Activated naive CD8-positive, alpha-beta T cell treated with anti-CD3 and anti-CD28 coated beads, Interleukin-2, amount 10 ng/mL, durations not matched to agents 7 days and 5 days (primary cell): ENCODE measurements around the gene KIAA0930. TPM values are rescaled to one million over a fixed set of nuclear protein-coding genes. Genes with fewer than 3 reads are reported as not detected.
A peak's percentile ranks its signal among the peaks of the same experiment; 100 is the strongest.
"Not testable (repeated sequence)": the region's sequence is repeated elsewhere in the genome, so short reads cannot be mapped to it uniquely, and the experiment has no call there.

Source experiments
- ATAC-seq: fragments of 150-1000 bp; cut with Tn5 transposase; one replicate; pipeline ENCODE4 v1.10.0; 2021; ENCODE audit warnings: low read depth, moderate library complexity
- POLR2A ChIA-PET: fragments of 350-600 bp; sonication (Branson Sonifier 250); formaldehyde crosslinking; loops from one replicate; lab custom pipeline; 2021; ENCODE audit warnings: antibody characterized with exemption; lab: Charles Lee
- DNase-seq: peaks from one replicate; pipeline ENCODE4 v3.0.0; 2021
- H3K27ac Mint-ChIP-seq: one replicate; pipeline ENCODE4 v1.8.0; 2022; ENCODE audit warnings: mild to moderate bottlenecking, mixed read lengths
- H3K27me3 Mint-ChIP-seq: one replicate; pipeline ENCODE4 v1.8.0; 2022; ENCODE audit warnings: mild to moderate bottlenecking, moderate library complexity, mixed read lengths
- H3K36me3 Mint-ChIP-seq: one replicate; pipeline ENCODE4 v1.8.0; 2021; ENCODE audit warnings: mild to moderate bottlenecking, mixed read lengths
- H3K4me1 Mint-ChIP-seq: one replicate; pipeline ENCODE4 v1.8.0; 2021; ENCODE audit warnings: mixed read lengths
- H3K4me3 Mint-ChIP-seq: one replicate; pipeline ENCODE4 v1.8.0; 2022; ENCODE audit warnings: mild to moderate bottlenecking, moderate library complexity, mixed read lengths
- H3K9me3 Mint-ChIP-seq: one replicate; pipeline ENCODE4 v1.8.0; 2021; ENCODE audit warnings: mixed read lengths
- total RNA-seq, 2 experiments: library from RNA; stranded (reverse); gene quantifications; one replicate each; pipeline ENCODE4 v1.2.3, GENCODE V29; 2021

The KIAA0930 gene
- total RNA-seq = 10 to 100 TPM; 38.0 to 41.9 TPM

GRCh38 chr22:45240810-45241631 lies at the start of gene KIAA0930:
TSS of gene KIAA0930 (minus strand) at chr22:45240894. CDS start at chr22:45240703, 191 bp downstream.
- peak within 1 kb of the TSS; percentile 89 for H3K4me3 Mint-ChIP-seq
- H3K27ac Mint-ChIP-seq = peak within 1 kb of the TSS; percentile 92
- POLR2A ChIA-PET = interaction anchor here (1.2 kb wide), 1 partner anchor 173 kb away, joined by 5 read pairs; the partner anchor contains the start of genes RIBC2 and SMC1B
- peaks cover 29% of the 10 kb centered on the region for H3K4me1 Mint-ChIP-seq
- DNase-seq = peak; percentile 86
- H3K9me3 Mint-ChIP-seq = no peaks in the 10 kb centered on the region
- peaks cover 3% of the 10 kb centered on the region for H3K27me3 Mint-ChIP-seq
- peak; percentile 81 for ATAC-seq
- no peaks in the 10 kb centered on the region for H3K36me3 Mint-ChIP-seq

GRCh38 chr22:45286854-45287551 lies 46.3 kb upstream of the KIAA0930 start:
- DNase-seq = no peak

DNA sequence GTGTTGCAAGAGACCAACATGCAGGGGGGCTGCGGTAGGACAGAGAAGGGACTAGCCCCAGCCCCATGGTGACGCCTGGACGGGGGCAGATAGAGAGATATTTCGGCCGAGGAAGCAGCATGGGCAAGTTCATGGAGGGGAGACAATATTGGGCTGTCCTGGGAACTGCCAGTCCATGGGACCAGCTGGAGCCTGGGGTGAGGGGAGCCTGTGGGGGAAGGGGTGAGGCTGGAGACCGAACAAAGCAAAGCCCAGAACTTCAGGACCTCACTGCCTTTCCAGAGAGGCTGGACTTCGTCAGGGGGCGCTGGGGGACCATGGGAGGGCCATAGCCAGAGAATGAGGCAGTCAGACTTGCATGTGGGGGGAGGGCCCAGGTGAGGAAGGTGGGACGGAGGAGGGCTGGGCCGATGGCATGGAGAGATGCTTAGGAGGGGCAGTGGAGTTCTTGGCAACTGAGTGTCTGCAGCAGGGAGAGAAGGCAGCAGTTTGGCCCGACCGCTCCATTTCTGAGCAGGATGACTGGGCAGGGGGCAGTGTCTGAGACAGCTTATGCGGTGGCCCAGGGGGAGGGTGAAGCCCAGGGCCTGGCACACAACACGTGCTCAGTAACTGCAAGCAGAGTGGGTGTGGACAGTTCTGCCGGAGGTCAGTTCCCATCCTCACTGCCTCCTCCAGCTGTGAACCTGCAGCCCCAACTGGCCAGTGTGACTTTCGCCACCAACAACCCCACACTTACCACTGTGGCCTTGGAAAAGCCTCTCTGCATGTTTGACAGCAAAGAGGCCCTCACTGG lies 44.8 kb upstream of the KIAA0930 start:
- DNase-seq (no peak), ATAC-seq (no peak)
- Mint-ChIP-seq H3K27ac (no peak overlapping the region), H3K4me3 (no peak overlapping the region), H3K36me3 (no peaks in the 10 kb centered on the region), H3K27me3 (peaks cover 41% of the 10 kb centered on the region), H3K9me3 (no peaks in the 10 kb centered on the region), H3K4me1 (no peaks in the 10 kb centered on the region)
- POLR2A ChIA-PET = interaction anchor here (0.6 kb wide), 1 partner anchor 619 kb away, joined by 3 read pairs; no protein-coding TSS in a partner anchor

More at GRCh38 chr22:45286854-45287551, 46.3 kb upstream of the KIAA0930 start:
- no peaks in the 10 kb centered on the region for H3K36me3 Mint-ChIP-seq
- H3K27ac Mint-ChIP-seq = no peak overlapping the region
- no peaks in the 10 kb centered on the region for H3K9me3 Mint-ChIP-seq
- H3K4me3 Mint-ChIP-seq = no peak overlapping the region
- H3K27me3 Mint-ChIP-seq = peaks cover 33% of the 10 kb centered on the region
- ATAC-seq = no peak
- POLR2A ChIA-PET = no interaction called here
- no peaks in the 10 kb centered on the region for H3K4me1 Mint-ChIP-seq

- Mint-ChIP-seq H3K4me1 (peaks cover 4% of the 10 kb centered on the region), H3K27me3 (peaks cover 40% of the 10 kb centered on the region), H3K36me3 (no peaks in the 10 kb centered on the region), H3K4me3 (peak within 1 kb of the TSS; percentile 8), H3K9me3 (no peaks in the 10 kb centered on the region), H3K27ac (no peak within 1 kb of the TSS)
- peak; percentile 67 for DNase-seq
- POLR2A ChIA-PET = no interaction called here
- ATAC-seq = peak; percentile 87
Observed at GRCh38 chr22:45284705-45285262, 44.1 kb upstream of the KIAA0930 start, which contains the start of gene UPK3A. TSS of gene UPK3A (plus strand) at chr22:45284949. CDS start at chr22:45285014, 65 bp downstream.

DNA sequence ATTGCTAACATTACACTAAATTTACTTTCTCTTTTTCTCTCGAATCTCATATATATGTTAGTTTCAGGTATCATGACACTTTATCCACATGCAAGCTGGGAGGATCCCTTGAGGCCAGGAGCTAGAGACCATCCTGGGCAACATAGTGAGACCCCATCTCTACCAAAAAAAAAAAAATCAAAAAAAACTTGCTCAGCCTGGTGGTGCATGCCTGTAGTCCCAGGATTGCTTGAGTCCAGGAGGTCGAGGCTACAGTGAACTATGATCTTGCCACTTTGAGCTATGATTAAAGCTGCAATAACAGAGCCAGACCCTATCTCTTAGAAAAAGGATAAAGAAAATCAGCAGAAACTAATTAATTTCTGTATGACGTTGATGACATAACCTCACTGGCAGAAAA lies 40.3 kb upstream of the KIAA0930 start:
- Mint-ChIP-seq H3K4me3 (no peak overlapping the region), H3K9me3 (no peaks in the 10 kb centered on the region), H3K4me1 (peaks cover 6% of the 10 kb centered on the region), H3K27me3 (peaks cover 32% of the 10 kb centered on the region), H3K27ac (no peak overlapping the region), H3K36me3 (no peaks in the 10 kb centered on the region)
- no peak for DNase-seq
- no peak for ATAC-seq
- POLR2A ChIA-PET = no interaction called here

- Mint-ChIP-seq H3K9me3 (no peaks in the 10 kb centered on the region), H3K27ac (no peak overlapping the region)
- no peak for DNase-seq
Observed at GRCh38 chr22:45280587-45280980, 39.9 kb upstream of the KIAA0930 start.

GRCh38 chr22:45278125-45278524 lies 37.4 kb upstream of the KIAA0930 start:
- Mint-ChIP-seq H3K36me3 (no peaks in the 10 kb centered on the region), H3K4me1 (peaks cover 6% of the 10 kb centered on the region), H3K27ac (no peak overlapping the region), H3K4me3 (no peak overlapping the region), H3K27me3 (peaks cover 14% of the 10 kb centered on the region), H3K9me3 (no peaks in the 10 kb centered on the region)
- no peak for DNase-seq
- ATAC-seq = no peak
- POLR2A ChIA-PET = no interaction called here

More at GRCh38 chr22:45280587-45280980, 39.9 kb upstream of the KIAA0930 start:
- Mint-ChIP-seq H3K4me3 (no peak overlapping the region), H3K27me3 (peaks cover 30% of the 10 kb centered on the region), H3K4me1 (peaks cover 6% of the 10 kb centered on the region), H3K36me3 (no peaks in the 10 kb centered on the region)
- POLR2A ChIA-PET = interaction anchor here (0.6 kb wide), 1 partner anchor 1299 kb away, joined by 3 read pairs; no protein-coding TSS in a partner anchor
- ATAC-seq = no peak

GRCh38 chr22:45277720-45278119 lies 37.0 kb upstream of the KIAA0930 start:
- H3K9me3 Mint-ChIP-seq, ATAC-seq, DNase-seq, H3K27ac Mint-ChIP-seq, H3K4me1 Mint-ChIP-seq, POLR2A ChIA-PET, H3K4me3 Mint-ChIP-seq, H3K36me3 Mint-ChIP-seq: not testable (repeated sequence)
- H3K27me3 Mint-ChIP-seq = peaks cover 16% of the 10 kb centered on the region

- Mint-ChIP-seq H3K4me3 (no peak overlapping the region), H3K27me3 (peaks cover 10% of the 10 kb centered on the region), H3K36me3 (no peaks in the 10 kb centered on the region), H3K27ac (no peak overlapping the region), H3K4me1 (peaks cover 6% of the 10 kb centered on the region), H3K9me3 (no peaks in the 10 kb centered on the region)
- no peak for ATAC-seq
- POLR2A ChIA-PET = no interaction called here
- DNase-seq = no peak
Observed at GRCh38 chr22:45276507-45277105, 35.9 kb upstream of the KIAA0930 start.

DNA sequence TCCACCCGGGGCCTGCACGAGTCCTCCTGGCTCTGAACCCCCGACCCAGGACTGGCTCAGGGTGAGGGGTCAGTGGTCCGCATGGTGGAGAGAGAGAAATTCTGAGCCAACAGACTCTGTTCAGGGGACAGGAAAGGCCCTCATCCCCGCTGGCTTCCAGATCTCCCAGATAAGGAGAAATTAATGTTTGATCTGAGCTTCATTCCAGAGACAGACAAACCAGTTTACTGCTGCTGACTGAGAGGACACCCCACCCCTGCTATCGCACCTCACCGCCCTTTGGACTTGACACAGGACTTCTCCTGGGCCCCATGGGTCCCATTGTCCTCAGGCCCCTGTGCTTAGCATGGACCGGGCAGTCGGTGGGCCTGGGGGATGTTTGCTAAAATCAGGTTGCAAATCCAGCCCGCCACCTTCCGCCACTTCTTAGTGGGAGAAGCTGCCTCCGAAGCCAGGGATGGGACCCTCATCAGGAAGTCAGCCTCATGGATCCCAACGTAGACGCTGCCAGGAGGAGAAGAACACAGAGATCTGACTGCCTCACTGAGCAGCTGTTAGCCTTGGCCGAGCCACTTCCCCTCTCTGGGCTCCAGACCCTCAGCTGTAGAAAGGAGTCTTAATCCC lies 32.9 kb upstream of the KIAA0930 start:
- ATAC-seq (no peak), DNase-seq (no peak)
- POLR2A ChIA-PET = interaction anchor here (0.5 kb wide), 1 partner anchor 1350 kb away, joined by 3 read pairs; no protein-coding TSS in a partner anchor
- Mint-ChIP-seq H3K4me3 (no peak overlapping the region), H3K36me3 (no peaks in the 10 kb centered on the region), H3K27me3 (peaks cover 19% of the 10 kb centered on the region), H3K27ac (no peak overlapping the region), H3K9me3 (no peaks in the 10 kb centered on the region), H3K4me1 (peaks cover 7% of the 10 kb centered on the region)

DNA sequence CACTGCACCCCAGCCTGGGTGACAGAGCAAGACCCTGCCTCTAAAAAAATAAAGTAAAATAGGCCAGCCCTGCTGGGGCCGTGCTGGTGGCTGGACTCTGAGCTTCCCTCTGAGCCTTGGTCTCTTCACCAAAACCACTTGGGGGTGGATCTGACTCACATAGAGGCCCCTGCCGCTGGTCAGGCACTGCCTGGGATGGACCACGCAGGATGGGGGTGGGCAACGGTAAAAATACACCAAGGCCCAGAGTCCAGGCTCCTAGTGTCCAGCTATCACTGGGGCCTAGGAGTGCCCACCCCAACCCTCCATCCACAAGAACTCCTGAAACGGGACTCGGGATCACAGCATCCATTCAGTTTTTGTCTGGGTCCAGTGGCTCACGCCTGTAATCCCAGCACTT lies 31.8 kb upstream of the KIAA0930 start:
- H3K9me3 Mint-ChIP-seq = no peaks in the 10 kb centered on the region
- ATAC-seq = no peak
- peaks cover 26% of the 10 kb centered on the region for H3K27me3 Mint-ChIP-seq
- H3K27ac Mint-ChIP-seq = no peak overlapping the region
- H3K4me3 Mint-ChIP-seq = no peak overlapping the region
- peaks cover 8% of the 10 kb centered on the region for H3K4me1 Mint-ChIP-seq
- no peaks in the 10 kb centered on the region for H3K36me3 Mint-ChIP-seq
- POLR2A ChIA-PET = no interaction called here
- no peak for DNase-seq

GRCh38 chr22:45271667-45272201 lies 31.0 kb upstream of the KIAA0930 start:
- peaks cover 29% of the 10 kb centered on the region for H3K27me3 Mint-ChIP-seq
- POLR2A ChIA-PET = interaction anchor here (1.1 kb wide), 1 partner anchor 37 kb away, joined by 3 read pairs; no protein-coding TSS in a partner anchor
- no peaks in the 10 kb centered on the region for H3K9me3 Mint-ChIP-seq
- no peak overlapping the region for H3K4me3 Mint-ChIP-seq
- peaks cover 8% of the 10 kb centered on the region for H3K4me1 Mint-ChIP-seq
- no peaks in the 10 kb centered on the region for H3K36me3 Mint-ChIP-seq
- H3K27ac Mint-ChIP-seq = no peak overlapping the region
- no peak for DNase-seq
- no peak for ATAC-seq
